GM06990 (cell line): ENCODE results near the gene TSHZ1.

Experiments used
- DNase-seq: peaks from one replicate; pipeline ENCODE4 v3.0.0-alpha.2; 2011; ENCODE audit not compliant: insufficient read length; ENCODE audit errors: extremely low read depth
- H3K27me3 ChIP-seq: replicated peaks from 2 replicates; pipeline ENCODE4 v1.6.0; 2011; ENCODE audit warnings: low read length; ENCODE audit not compliant: control insufficient read depth, insufficient read depth
- H3K36me3 ChIP-seq: 2 replicates; pipeline ENCODE4 v1.5.1; 2011; ENCODE audit warnings: low read length; ENCODE audit not compliant: control insufficient read depth, insufficient read depth
- H3K4me3 ChIP-seq: replicated peaks from 2 replicates; pipeline ENCODE4 v1.5.1; 2011; ENCODE audit warnings: low read depth, mild to moderate bottlenecking, control low read depth, low read length
- CTCF ChIP-seq: IDR thresholded peaks from 2 replicates; pipeline ENCODE4 v1.5.1; 2011; ENCODE audit warnings: low read length, control low read depth, mild to moderate bottlenecking, inconsistent platforms; ENCODE audit not compliant: insufficient read depth, poor library complexity, severe bottlenecking

The TSHZ1 gene

GRCh38 chr18:75316826-75317225 is 106.2 kb downstream of the TSHZ1 start:
- Histone ChIP-seq H3K27me3 (no peaks in the 10 kb centered on the region), H3K36me3 (no peaks in the 10 kb centered on the region), H3K4me3 (no peak overlapping the region)
- no peak for TF ChIP-seq CTCF
- no peak for DNase-seq

- DNase-seq, result no peak
- Histone ChIP-seq H3K36me3 (no peaks in the 10 kb centered on the region), H3K27me3 (no peaks in the 10 kb centered on the region), H3K4me3 (no peak overlapping the region)
- TF ChIP-seq CTCF, result no peak
Observed at GRCh38 chr18:75317300-75317699, 106.7 kb downstream of the TSHZ1 start.

- Histone ChIP-seq H3K36me3 (no peaks in the 10 kb centered on the region), H3K27me3 (no peaks in the 10 kb centered on the region), H3K4me3 (no peak overlapping the region)
- TF ChIP-seq CTCF, result no peak
- no peak for DNase-seq
Observed at GRCh38 chr18:75317703-75318102, 107.1 kb downstream of the TSHZ1 start.

DNA sequence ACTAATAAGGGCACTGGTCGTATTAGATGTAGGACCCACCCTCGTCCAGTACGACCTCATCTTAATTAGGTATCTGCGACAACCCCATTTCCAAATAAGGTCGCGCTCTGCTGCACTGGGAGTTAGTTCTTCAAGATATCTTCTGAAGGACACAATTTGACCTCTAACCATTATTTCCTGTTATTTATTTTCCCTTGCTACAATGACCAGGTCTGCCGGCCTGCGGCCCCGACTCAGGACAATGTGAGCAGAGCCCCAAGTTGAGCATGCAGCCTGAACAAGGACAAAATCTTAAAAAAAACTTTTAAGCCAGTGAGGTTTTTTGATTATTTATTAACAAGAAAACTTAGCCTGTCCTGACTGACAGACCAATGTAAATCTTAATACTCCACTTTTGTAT is 109.3 kb downstream of the TSHZ1 start:
- no peak for DNase-seq
- Histone ChIP-seq H3K4me3 (no peak overlapping the region), H3K27me3 (no peaks in the 10 kb centered on the region)

GRCh38 chr18:75320506-75320905 is 109.9 kb downstream of the TSHZ1 start:
- H3K4me3 ChIP-seq, result no peak overlapping the region
- no peak for TF ChIP-seq CTCF
- H3K36me3 ChIP-seq, result no peaks in the 10 kb centered on the region

More for the DNA sequence above, 109.3 kb downstream of the TSHZ1 start:
- no peak for TF ChIP-seq CTCF
- H3K36me3 ChIP-seq, result no peaks in the 10 kb centered on the region

GRCh38 chr18:75321431-75321830 is 110.8 kb downstream of the TSHZ1 start:
- no peak for TF ChIP-seq CTCF
- Histone ChIP-seq H3K36me3 (no peaks in the 10 kb centered on the region), H3K27me3 (no peaks in the 10 kb centered on the region), H3K4me3 (no peak overlapping the region)
- DNase-seq, result no peak

More at GRCh38 chr18:75320506-75320905, 109.9 kb downstream of the TSHZ1 start:
- H3K27me3 ChIP-seq, result no peaks in the 10 kb centered on the region
- DNase-seq, result no peak
